Measurements from ENCODE around the gene ADGRB3. TPM values are rescaled to one million over a fixed set of nuclear protein-coding genes. Genes with fewer than 3 reads are reported as not detected.

Gene ADGRB3
- total RNA-seq, 2 experiments from 2014 or later = not detected

DNA sequence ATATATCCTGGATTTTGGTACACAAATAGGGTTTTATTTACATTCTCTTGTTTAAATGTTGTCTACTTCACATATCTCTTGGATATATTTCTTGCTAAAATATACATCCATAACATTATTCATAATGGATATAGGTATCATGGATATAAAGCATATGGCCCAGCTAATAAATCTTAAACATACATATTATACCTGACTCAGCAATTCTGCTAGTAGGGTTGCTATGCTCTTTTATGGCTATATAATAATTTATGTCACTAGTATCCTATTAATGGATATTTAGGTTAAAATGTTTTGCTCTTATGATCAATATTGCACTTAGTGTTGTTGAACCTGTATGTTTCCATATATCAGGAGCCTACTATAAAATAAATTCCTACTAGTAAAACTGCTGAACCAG is 786.2 kb downstream of the ADGRB3 start:
- Histone ChIP-seq H3K9me2 (ENCODE audit: insufficient read depth, low read length) (no peaks in the 10 kb centered on the region; the same call in 1 of the 2 replicates), H3K36me3 (ENCODE audit: insufficient read depth, low read length) (no peaks in the 10 kb centered on the region), H3K27ac (ENCODE audit: low read depth, low read length, poor library complexity, severe bottlenecking) (no peak overlapping the region), H4K20me1 (ENCODE audit: insufficient read depth, low read length) (no peaks in the 10 kb centered on the region), H3K79me2 (ENCODE audit: insufficient read depth, low read depth, low read length) (no peaks in the 10 kb centered on the region), H3K4me1 (ENCODE audit: insufficient read depth, low read length, poor library complexity, severe bottlenecking) (no peaks in the 10 kb centered on the region), H3K9me3 (ENCODE audit: low read length) (no peaks in the 10 kb centered on the region), H3K4me3 (ENCODE audit: low read depth, low read length, poor library complexity, severe bottlenecking) (no peak overlapping the region), H3K4me2 (ENCODE audit: low read length) (no peak overlapping the region), H2AFZ (ENCODE audit: low read length) (no peak overlapping the region)
- TF ChIP-seq, protein P1, sequence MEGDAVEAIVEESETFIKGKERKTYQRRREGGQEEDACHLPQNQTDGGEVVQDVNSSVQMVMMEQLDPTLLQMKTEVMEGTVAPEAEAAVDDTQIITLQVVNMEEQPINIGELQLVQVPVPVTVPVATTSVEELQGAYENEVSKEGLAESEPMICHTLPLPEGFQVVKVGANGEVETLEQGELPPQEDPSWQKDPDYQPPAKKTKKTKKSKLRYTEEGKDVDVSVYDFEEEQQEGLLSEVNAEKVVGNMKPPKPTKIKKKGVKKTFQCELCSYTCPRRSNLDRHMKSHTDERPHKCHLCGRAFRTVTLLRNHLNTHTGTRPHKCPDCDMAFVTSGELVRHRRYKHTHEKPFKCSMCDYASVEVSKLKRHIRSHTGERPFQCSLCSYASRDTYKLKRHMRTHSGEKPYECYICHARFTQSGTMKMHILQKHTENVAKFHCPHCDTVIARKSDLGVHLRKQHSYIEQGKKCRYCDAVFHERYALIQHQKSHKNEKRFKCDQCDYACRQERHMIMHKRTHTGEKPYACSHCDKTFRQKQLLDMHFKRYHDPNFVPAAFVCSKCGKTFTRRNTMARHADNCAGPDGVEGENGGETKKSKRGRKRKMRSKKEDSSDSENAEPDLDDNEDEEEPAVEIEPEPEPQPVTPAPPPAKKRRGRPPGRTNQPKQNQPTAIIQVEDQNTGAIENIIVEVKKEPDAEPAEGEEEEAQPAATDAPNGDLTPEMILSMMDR (conservative IDR thresholded peaks at IDR 0.05; ENCODE audit: low read length) = no peak
- no peak for TF ChIP-seq EZH2phosphoT487 (IDR thresholded peaks at IDR 0.05; ENCODE audit: borderline replicate concordance, low read depth, low read length)
- ChIA-PET POLR2A (no interaction called here), CTCF (ENCODE audit: unreplicated experiment) (no interaction called here)
- no TSS peak for BruUV-seq (replicated peaks)
- intact Hi-C loops (cut with micrococcal nuclease; ENCODE audit: unreplicated experiment) = no loop called here
- no peak for DNase-seq (ENCODE audit: low spot score)

DNA sequence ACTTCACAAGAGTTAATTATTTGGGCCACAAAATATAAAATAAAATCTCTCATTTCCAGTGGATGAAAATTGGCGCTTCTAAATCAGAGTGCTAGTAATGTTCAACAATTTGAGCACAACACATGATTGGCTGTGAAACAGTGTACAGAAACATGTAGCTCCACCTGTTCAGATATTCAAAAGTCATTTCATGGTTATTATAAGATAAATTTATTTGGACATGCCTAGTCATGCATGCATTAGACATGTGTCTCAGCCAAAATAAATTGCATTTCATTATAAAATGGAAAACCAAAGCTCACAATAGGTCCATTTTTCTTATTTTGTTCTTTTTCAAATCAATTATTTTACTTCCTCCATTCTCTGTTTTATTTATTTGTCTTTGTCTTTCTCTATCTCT is 786.9 kb downstream of the ADGRB3 start:
- Histone ChIP-seq H3K4me3 (ENCODE audit: low read depth, low read length, poor library complexity, severe bottlenecking) (no peak overlapping the region), H3K79me2 (ENCODE audit: insufficient read depth, low read depth, low read length) (no peaks in the 10 kb centered on the region), H2AFZ (ENCODE audit: low read length) (no peak overlapping the region), H3K4me1 (ENCODE audit: insufficient read depth, low read length, poor library complexity, severe bottlenecking) (no peaks in the 10 kb centered on the region), H3K27ac (ENCODE audit: low read depth, low read length, poor library complexity, severe bottlenecking) (no peak overlapping the region), H3K4me2 (ENCODE audit: low read length) (no peak overlapping the region), H3K36me3 (ENCODE audit: insufficient read depth, low read length) (no peaks in the 10 kb centered on the region), H3K9me3 (ENCODE audit: low read length) (no peaks in the 10 kb centered on the region), H3K9me2 (ENCODE audit: insufficient read depth, low read length) (no peaks in the 10 kb centered on the region), H4K20me1 (ENCODE audit: insufficient read depth, low read length) (no peaks in the 10 kb centered on the region)
- intact Hi-C loops (cut with micrococcal nuclease; ENCODE audit: unreplicated experiment) = no loop called here
- POLR2A ChIA-PET = no interaction called here
- TF ChIP-seq, protein P1 (conservative IDR thresholded peaks at IDR 0.05; ENCODE audit: low read length) = no peak
- no peak for TF ChIP-seq EZH2phosphoT487 (IDR thresholded peaks at IDR 0.05; ENCODE audit: borderline replicate concordance, low read depth, low read length)
- no peak for DNase-seq (ENCODE audit: low spot score)
- BruUV-seq (replicated peaks) = no TSS peak
- CTCF ChIA-PET (ENCODE audit: unreplicated experiment) = no interaction called here

- DNase-seq (ENCODE audit: low spot score) = no peak
- CTCF ChIA-PET (ENCODE audit: unreplicated experiment) = no interaction called here
Measured at GRCh38 chr6:69422475-69422874, 787.4 kb downstream of the ADGRB3 start.

More at GRCh38 chr6:69422475-69422874, 787.4 kb downstream of the ADGRB3 start:
- no peaks in the 10 kb centered on the region for H4K20me1 ChIP-seq (ENCODE audit: insufficient read depth, low read length)
- no peaks in the 10 kb centered on the region for H3K36me3 ChIP-seq (ENCODE audit: insufficient read depth, low read length)
- no peak overlapping the region for H3K4me3 ChIP-seq (ENCODE audit: low read depth, low read length, poor library complexity, severe bottlenecking)
- no peak overlapping the region for H2AFZ ChIP-seq (ENCODE audit: low read length)
- TF ChIP-seq EZH2phosphoT487 (IDR thresholded peaks at IDR 0.05; ENCODE audit: borderline replicate concordance, low read depth, low read length) = no peak
- TF ChIP-seq, protein P1 (conservative IDR thresholded peaks at IDR 0.05; ENCODE audit: low read length) = no peak
- POLR2A ChIA-PET = no interaction called here
- H3K4me2 ChIP-seq (ENCODE audit: low read length) = no peak overlapping the region
- no TSS peak for BruUV-seq (replicated peaks)
- no peaks in the 10 kb centered on the region for H3K79me2 ChIP-seq (ENCODE audit: insufficient read depth, low read depth, low read length)
- H3K9me2 ChIP-seq (ENCODE audit: insufficient read depth, low read length) = no peaks in the 10 kb centered on the region
- no peaks in the 10 kb centered on the region for H3K4me1 ChIP-seq (ENCODE audit: insufficient read depth, low read length, poor library complexity, severe bottlenecking)
- intact Hi-C loops (cut with micrococcal nuclease; ENCODE audit: unreplicated experiment) = no loop called here
- H3K9me3 ChIP-seq (ENCODE audit: low read length) = no peaks in the 10 kb centered on the region
- no peak overlapping the region for H3K27ac ChIP-seq (ENCODE audit: low read depth, low read length, poor library complexity, severe bottlenecking)

All from OCI-LY7 (cell line).